ENCODE results near the gene ITGB3.

The ITGB3 gene

GRCh38 chr17:47278561-47278960 lies 24.9 kb downstream of the ITGB3 start:
- DNase-seq: no peak

- DNase-seq: no peak
Observed at GRCh38 chr17:47279062-47279801, 25.6 kb downstream of the ITGB3 start.

- DNase-seq: no peak
Observed at GRCh38 chr17:47280072-47280811, 26.6 kb downstream of the ITGB3 start.

GRCh38 chr17:47281216-47281615 lies 27.6 kb downstream of the ITGB3 start:
- no peak for DNase-seq

GRCh38 chr17:47285003-47285402 lies 31.4 kb downstream of the ITGB3 start:
- DNase-seq: no peak

- DNase-seq: no peak
Observed at GRCh38 chr17:47286198-47286914, 32.7 kb downstream of the ITGB3 start.

- no peak for DNase-seq
Observed at GRCh38 chr17:47287068-47287467, 33.4 kb downstream of the ITGB3 start.

GRCh38 chr17:47287639-47288038 lies 34.0 kb downstream of the ITGB3 start:
- no peak for DNase-seq

- DNase-seq: no peak
Observed at GRCh38 chr17:47288531-47289116, 35.0 kb downstream of the ITGB3 start.

- DNase-seq: no peak
Observed at GRCh38 chr17:47289302-47289701, 35.7 kb downstream of the ITGB3 start.

- no peak for DNase-seq
Observed at GRCh38 chr17:47290870-47291241, 37.2 kb downstream of the ITGB3 start.

- DNase-seq: no peak
Observed at GRCh38 chr17:47291242-47291873, 37.7 kb downstream of the ITGB3 start.

GRCh38 chr17:47292206-47292605 lies 38.6 kb downstream of the ITGB3 start:
- DNase-seq: no peak

GRCh38 chr17:47295037-47295873 lies 41.6 kb downstream of the ITGB3 start:
- no peak for DNase-seq

- no peak for DNase-seq
Observed at GRCh38 chr17:47295874-47296255, 42.2 kb downstream of the ITGB3 start.

GRCh38 chr17:47297661-47298400 lies 44.2 kb downstream of the ITGB3 start:
- DNase-seq: no peak

GRCh38 chr17:47298712-47299111 lies 45.1 kb downstream of the ITGB3 start:
- no peak for DNase-seq

GRCh38 chr17:47299239-47299910 lies 45.7 kb downstream of the ITGB3 start:
- DNase-seq: no peak

GRCh38 chr17:47300718-47301117 lies 47.1 kb downstream of the ITGB3 start:
- no peak for DNase-seq

- DNase-seq: no peak
Observed at GRCh38 chr17:47301161-47301560, 47.5 kb downstream of the ITGB3 start.

- DNase-seq: no peak
Observed at GRCh38 chr17:47301831-47302230, 48.2 kb downstream of the ITGB3 start.
